ENCODE measurements around the gene ROR1. TPM values are rescaled to one million over a fixed set of nuclear protein-coding genes. Genes with fewer than 3 reads are reported as not detected.
A peak's percentile ranks its signal among the peaks of the same experiment; 100 is the strongest.

The ROR1 gene
- total and polyA plus RNA-seq, 5 donors = 3.4 to 32.5 (median 11.9) TPM

- intact Hi-C loops (cut with DNase I) = no loop called here
- Histone ChIP-seq H3K9me3 (ENCODE audit: control insufficient read depth, low read length) (no peaks in the 10 kb centered on the region), H3K4me1 (ENCODE audit: control insufficient read depth, insufficient read depth, low read length) (peaks cover 3% of the 10 kb centered on the region), H3K4me3 (ENCODE audit: low read length) (no peak overlapping the region), H3K27ac (ENCODE audit: low read length) (no peak overlapping the region), H3K27me3 (ENCODE audit: control insufficient read depth, insufficient read depth) (no peaks in the 10 kb centered on the region)
- 35% methylated on average over 4 of the region's 4 CpGs for WGBS
- peak in 1 of 2 donors; percentile 48 for ATAC-seq
- no peak for DNase-seq
Measured at GRCh38 chr1:63902844-63903589, 129.2 kb downstream of the ROR1 start.

- intact Hi-C loops (cut with DNase I) = no loop called here
Measured at GRCh38 chr1:63903947-63904610, 130.3 kb downstream of the ROR1 start.

GRCh38 chr1:63904826-63905225 is 131.0 kb downstream of the ROR1 start:
- no peaks in the 10 kb centered on the region for H3K9me3 ChIP-seq (ENCODE audit: control insufficient read depth, low read length)
- no peak for DNase-seq
- intact Hi-C loops (cut with DNase I) = no loop called here
- H3K4me1 ChIP-seq (ENCODE audit: control insufficient read depth, insufficient read depth, low read length) = peaks cover 7% of the 10 kb centered on the region
- WGBS = 84% methylated on average over 2 of the region's 2 CpGs
- no peak overlapping the region for H3K4me3 ChIP-seq (ENCODE audit: low read length)
- ATAC-seq = no peak
- no peak overlapping the region for H3K27ac ChIP-seq (ENCODE audit: low read length)
- no peaks in the 10 kb centered on the region for H3K27me3 ChIP-seq (ENCODE audit: control insufficient read depth, insufficient read depth)

More at GRCh38 chr1:63903947-63904610, 130.3 kb downstream of the ROR1 start:
- H3K4me3 ChIP-seq (ENCODE audit: low read length) = no peak overlapping the region
- ATAC-seq = no peak
- no peak for DNase-seq
- H3K4me1 ChIP-seq (ENCODE audit: control insufficient read depth, insufficient read depth, low read length) = peaks cover 7% of the 10 kb centered on the region
- no peak overlapping the region for H3K27ac ChIP-seq (ENCODE audit: low read length)
- no peaks in the 10 kb centered on the region for H3K9me3 ChIP-seq (ENCODE audit: control insufficient read depth, low read length)
- WGBS = 82% methylated on average over 5 of the region's 5 CpGs
- H3K27me3 ChIP-seq (ENCODE audit: control insufficient read depth, insufficient read depth) = no peaks in the 10 kb centered on the region

GRCh38 chr1:63906047-63906704 is 132.4 kb downstream of the ROR1 start:
- H3K9me3 ChIP-seq (ENCODE audit: control insufficient read depth, low read length) = no peaks in the 10 kb centered on the region
- DNase-seq = no peak
- H3K27me3 ChIP-seq (ENCODE audit: control insufficient read depth, insufficient read depth) = no peaks in the 10 kb centered on the region
- H3K27ac ChIP-seq (ENCODE audit: low read length) = no peak overlapping the region
- peaks cover 7% of the 10 kb centered on the region for H3K4me1 ChIP-seq (ENCODE audit: control insufficient read depth, insufficient read depth, low read length)
- ATAC-seq = no peak
- intact Hi-C loops (cut with DNase I) = no loop called here
- 78% methylated on average over 8 of the region's 8 CpGs for WGBS
- no peak overlapping the region for H3K4me3 ChIP-seq (ENCODE audit: low read length)

GRCh38 chr1:63907051-63907450 is 133.2 kb downstream of the ROR1 start:
- Histone ChIP-seq H3K4me1 (ENCODE audit: control insufficient read depth, insufficient read depth, low read length) (peaks cover 7% of the 10 kb centered on the region), H3K27me3 (ENCODE audit: control insufficient read depth, insufficient read depth) (no peaks in the 10 kb centered on the region), H3K4me3 (ENCODE audit: low read length) (no peak overlapping the region), H3K27ac (ENCODE audit: low read length) (no peak overlapping the region), H3K9me3 (ENCODE audit: control insufficient read depth, low read length) (no peaks in the 10 kb centered on the region)
- 66% methylated on average over 6 of the region's 6 CpGs for WGBS
- intact Hi-C loops (cut with DNase I) = no loop called here
- DNase-seq = no peak
- peak in 1 of 2 donors; percentile 53 for ATAC-seq

GRCh38 chr1:63908016-63908415 is 134.2 kb downstream of the ROR1 start:
- no peak for ATAC-seq
- 69% methylated on average over 1 of the region's 1 CpG for WGBS

GRCh38 chr1:63909526-63909925 is 135.7 kb downstream of the ROR1 start:
- H3K9me3 ChIP-seq (ENCODE audit: control insufficient read depth, low read length) = no peaks in the 10 kb centered on the region
- 67% methylated on average over 6 of the region's 6 CpGs for WGBS
- no peaks in the 10 kb centered on the region for H3K27me3 ChIP-seq (ENCODE audit: control insufficient read depth, insufficient read depth)
- intact Hi-C loops (cut with DNase I) = no loop called here
- no peak for DNase-seq
- H3K4me1 ChIP-seq (ENCODE audit: control insufficient read depth, insufficient read depth, low read length) = peaks cover 6% of the 10 kb centered on the region
- no peak for ATAC-seq
- no peak overlapping the region for H3K27ac ChIP-seq (ENCODE audit: low read length)
- no peak overlapping the region for H3K4me3 ChIP-seq (ENCODE audit: low read length)

More at GRCh38 chr1:63908016-63908415, 134.2 kb downstream of the ROR1 start:
- Histone ChIP-seq H3K27ac (ENCODE audit: low read length) (no peak overlapping the region), H3K4me1 (ENCODE audit: control insufficient read depth, insufficient read depth, low read length) (peaks cover 4% of the 10 kb centered on the region), H3K27me3 (ENCODE audit: control insufficient read depth, insufficient read depth) (no peaks in the 10 kb centered on the region), H3K4me3 (ENCODE audit: low read length) (no peak overlapping the region), H3K9me3 (ENCODE audit: control insufficient read depth, low read length) (no peaks in the 10 kb centered on the region)
- DNase-seq = no peak
- intact Hi-C loops (cut with DNase I) = no loop called here

GRCh38 chr1:63911049-63911448 is 137.2 kb downstream of the ROR1 start:
- Histone ChIP-seq H3K4me3 (ENCODE audit: low read length) (no peak overlapping the region), H3K27me3 (ENCODE audit: control insufficient read depth, insufficient read depth) (no peaks in the 10 kb centered on the region), H3K27ac (ENCODE audit: low read length) (no peak overlapping the region), H3K9me3 (ENCODE audit: control insufficient read depth, low read length) (no peaks in the 10 kb centered on the region), H3K4me1 (ENCODE audit: control insufficient read depth, insufficient read depth, low read length) (peaks cover 6% of the 10 kb centered on the region)
- ATAC-seq (no peak), DNase-seq (no peak)
- intact Hi-C loops (cut with DNase I) = loop anchor here in 1 of 4 donors (10.0 kb wide), 1 partner anchor 136 kb away; the partner anchor contains the start of gene ROR1
- 89% methylated on average over 4 of the region's 4 CpGs for WGBS

- Histone ChIP-seq H3K4me1 (ENCODE audit: control insufficient read depth, insufficient read depth, low read length) (peaks cover 9% of the 10 kb centered on the region), H3K27me3 (ENCODE audit: control insufficient read depth, insufficient read depth) (no peaks in the 10 kb centered on the region), H3K4me3 (ENCODE audit: low read length) (no peak overlapping the region), H3K27ac (ENCODE audit: low read length) (no peak overlapping the region), H3K9me3 (ENCODE audit: control insufficient read depth, low read length) (no peaks in the 10 kb centered on the region)
- DNase-seq = peak in 1 of 3 donors; percentile 56
- peak; percentile 54 to 59 for ATAC-seq
- 31% methylated on average over 5 of the region's 5 CpGs for WGBS
- intact Hi-C loops (cut with DNase I) = loop anchor here in 1 of 4 donors (10.0 kb wide), 1 partner anchor 138 kb away; the partner anchor contains the start of gene ROR1
Measured at GRCh38 chr1:63912643-63913042, 138.8 kb downstream of the ROR1 start.

- no peaks in the 10 kb centered on the region for H3K27me3 ChIP-seq (ENCODE audit: control insufficient read depth, insufficient read depth)
- H3K9me3 ChIP-seq (ENCODE audit: control insufficient read depth, low read length) = no peaks in the 10 kb centered on the region
- DNase-seq = peak in 1 of 3 donors; percentile 24
- ATAC-seq = peak; percentile 73 to 77
- peak overlapping the region; percentile 54 for H3K27ac ChIP-seq (ENCODE audit: low read length)
- H3K4me3 ChIP-seq (ENCODE audit: low read length) = no peak overlapping the region
- intact Hi-C loops (cut with DNase I) = loop anchor here in 1 of 4 donors (10.0 kb wide), 1 partner anchor 139 kb away; the partner anchor contains the start of gene ROR1
- H3K4me1 ChIP-seq (ENCODE audit: control insufficient read depth, insufficient read depth, low read length) = peaks cover 8% of the 10 kb centered on the region
- 52% methylated on average over 10 of the region's 10 CpGs for WGBS
Measured at GRCh38 chr1:63913533-63913932, 139.7 kb downstream of the ROR1 start.

GRCh38 chr1:63914241-63914640 is 140.4 kb downstream of the ROR1 start:
- DNase-seq (no peak), ATAC-seq (no peak)
- Histone ChIP-seq H3K4me3 (ENCODE audit: low read length) (no peak overlapping the region), H3K27me3 (ENCODE audit: control insufficient read depth, insufficient read depth) (no peaks in the 10 kb centered on the region), H3K9me3 (ENCODE audit: control insufficient read depth, low read length) (no peaks in the 10 kb centered on the region), H3K4me1 (ENCODE audit: control insufficient read depth, insufficient read depth, low read length) (peaks cover 5% of the 10 kb centered on the region), H3K27ac (ENCODE audit: low read length) (peak overlapping the region; percentile 45)
- intact Hi-C loops (cut with DNase I) = loop anchor here in 1 of 4 donors (10.0 kb wide), 1 partner anchor 139 kb away; the partner anchor contains the start of gene ROR1
- 80% methylated on average over 5 of the region's 5 CpGs for WGBS
